ENCODE results near the gene ZNF888. TPM values are rescaled to one million over a fixed set of nuclear protein-coding genes. Genes with fewer than 3 reads are reported as not detected.
A peak's percentile ranks its signal among the peaks of the same experiment; 100 is the strongest.

ZNF888 gene
- total RNA-seq = 1 to 10 TPM; 1.9 to 4.6 (median 2.9) TPM

GRCh38 chr19:52922841-52923777 lies at the start of gene ZNF888:
Gene ZNF888 (minus strand): TSS chr19:52923428. CDS start chr19:52917873, 5,555 bp downstream.
- Histone ChIP-seq H3K4me3 (peak within 1 kb of the TSS; percentile 52 to 75 (median 60)), H3K4me1 (peaks cover 0 to 26% (median 4%) of the 10 kb centered on the region in 4 donors), H3K27me3 (no peaks in the 10 kb centered on the region), H3K27ac (peak within 1 kb of the TSS; percentile 61 to 89 (median 82)), H3K9me3 (no peaks in the 10 kb centered on the region), H3K36me3 (peaks cover 0 to 13% (median 0%) of the 10 kb centered on the region in 3 donors)
- peak; percentile 77 to 82 for DNase-seq (ENCODE audit: low spot score in 2 of 2)
- WGBS, 2 donors = 2 to 3% methylated on average over 49 to 55 of the region's 55 CpGs
- TF ChIP-seq CTCF (IDR thresholded peaks at IDR 0.05) (no peak), POLR2A (IDR thresholded peaks at IDR 0.05) (peak in 1 of 2 donors; percentile 36), EP300 (IDR thresholded peaks at IDR 0.05) (peak in 1 of 2 donors; percentile 56)

GRCh38 chr19:52967772-52968171 lies 44.5 kb upstream of the ZNF888 start:
- 94 to 96% methylated on average over 2 of the region's 2 CpGs for WGBS, 2 donors
- H3K4me3 ChIP-seq = no peak overlapping the region
- H3K4me1 ChIP-seq = peaks cover 0 to 7% (median 3%) of the 10 kb centered on the region in 4 donors
- peaks cover 0 to 44% (median 4%) of the 10 kb centered on the region in 3 donors for H3K36me3 ChIP-seq
- H3K27ac ChIP-seq = no peak overlapping the region
- no peaks in the 10 kb centered on the region for H3K27me3 ChIP-seq
- H3K9me3 ChIP-seq = peaks cover 0 to 27% (median 4%) of the 10 kb centered on the region in 4 donors
- DNase-seq (ENCODE audit: low spot score in 2 of 2) = no peak
- TF ChIP-seq POLR2A (IDR thresholded peaks at IDR 0.05) = no peak
- TF ChIP-seq EP300 (IDR thresholded peaks at IDR 0.05) = no peak
- no peak for TF ChIP-seq CTCF (IDR thresholded peaks at IDR 0.05)

GRCh38 chr19:52963247-52963618 lies 40.0 kb upstream of the ZNF888 start:
- 1% methylated on average over 12 of the region's 12 CpGs for WGBS, 2 donors

GRCh38 chr19:52962394-52963246 lies 39.4 kb upstream of the ZNF888 start, which contains the start of gene ZNF816:
Gene ZNF816 (minus strand): TSS chr19:52962881. CDS start chr19:52956089, 6,792 bp downstream.
- Histone ChIP-seq H3K4me1 (peaks cover 0 to 20% (median 6%) of the 10 kb centered on the region in 4 donors), H3K4me3 (peak within 1 kb of the TSS; percentile 48 to 74 (median 60)), H3K9me3 (peaks cover 0 to 39% (median 0%) of the 10 kb centered on the region in 4 donors), H3K36me3 (peaks cover 0 to 31% (median 0%) of the 10 kb centered on the region in 3 donors), H3K27ac (peak within 1 kb of the TSS; percentile 29 to 81 (median 75)), H3K27me3 (no peaks in the 10 kb centered on the region)
- peak; percentile 98 to 99 for DNase-seq (ENCODE audit: low spot score in 2 of 2)
- TF ChIP-seq CTCF (IDR thresholded peaks at IDR 0.05) = no peak
- TF ChIP-seq POLR2A (IDR thresholded peaks at IDR 0.05) = peak in 1 of 2 donors; percentile 55
- peak in 1 of 2 donors; percentile 74 for TF ChIP-seq EP300 (IDR thresholded peaks at IDR 0.05)
- WGBS, 2 donors = 0% methylated on average over 30 to 43 of the region's 55 CpGs

More at GRCh38 chr19:52963247-52963618, 40.0 kb upstream of the ZNF888 start:
- Histone ChIP-seq H3K27ac (peak overlapping the region; percentile 27 to 81 (median 75)), H3K4me1 (peaks cover 0 to 20% (median 6%) of the 10 kb centered on the region in 4 donors), H3K9me3 (peaks cover 0 to 39% (median 2%) of the 10 kb centered on the region in 4 donors), H3K4me3 (peak overlapping the region; percentile 48 to 74 (median 60)), H3K27me3 (no peaks in the 10 kb centered on the region), H3K36me3 (peaks cover 0 to 25% (median 0%) of the 10 kb centered on the region in 3 donors)
- no peak for DNase-seq (ENCODE audit: low spot score in 2 of 2)
- no peak for TF ChIP-seq POLR2A (IDR thresholded peaks at IDR 0.05)
- no peak for TF ChIP-seq CTCF (IDR thresholded peaks at IDR 0.05)
- no peak for TF ChIP-seq EP300 (IDR thresholded peaks at IDR 0.05)
